Breast epithelium (tissue), 3 donors: ENCODE measurements around the gene MAOA.

Experiments
- POLR2A ChIP-seq: fragments of 450-650 bp; IDR thresholded peaks from one replicate; pipeline ENCODE4 v1.6.1; 2016; ENCODE audit warnings: antibody characterized with exemption, mild to moderate bottlenecking, moderate library complexity
- TF ChIP-seq, protein P1 (sequence below), 3 donors: fragments of 450-650 bp; IDR thresholded peaks; one replicate each; pipeline ENCODE4 v1.5.1; 2016 to 2017; ENCODE audit warnings: antibody characterized with exemption in 3 of 3, mild to moderate bottlenecking in 3 of 3, moderate library complexity in 3 of 3

- TF ChIP-seq, protein P1, sequence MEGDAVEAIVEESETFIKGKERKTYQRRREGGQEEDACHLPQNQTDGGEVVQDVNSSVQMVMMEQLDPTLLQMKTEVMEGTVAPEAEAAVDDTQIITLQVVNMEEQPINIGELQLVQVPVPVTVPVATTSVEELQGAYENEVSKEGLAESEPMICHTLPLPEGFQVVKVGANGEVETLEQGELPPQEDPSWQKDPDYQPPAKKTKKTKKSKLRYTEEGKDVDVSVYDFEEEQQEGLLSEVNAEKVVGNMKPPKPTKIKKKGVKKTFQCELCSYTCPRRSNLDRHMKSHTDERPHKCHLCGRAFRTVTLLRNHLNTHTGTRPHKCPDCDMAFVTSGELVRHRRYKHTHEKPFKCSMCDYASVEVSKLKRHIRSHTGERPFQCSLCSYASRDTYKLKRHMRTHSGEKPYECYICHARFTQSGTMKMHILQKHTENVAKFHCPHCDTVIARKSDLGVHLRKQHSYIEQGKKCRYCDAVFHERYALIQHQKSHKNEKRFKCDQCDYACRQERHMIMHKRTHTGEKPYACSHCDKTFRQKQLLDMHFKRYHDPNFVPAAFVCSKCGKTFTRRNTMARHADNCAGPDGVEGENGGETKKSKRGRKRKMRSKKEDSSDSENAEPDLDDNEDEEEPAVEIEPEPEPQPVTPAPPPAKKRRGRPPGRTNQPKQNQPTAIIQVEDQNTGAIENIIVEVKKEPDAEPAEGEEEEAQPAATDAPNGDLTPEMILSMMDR (IDR thresholded peaks at IDR 0.05) = no peak
- TF ChIP-seq POLR2A = no peak
These were observed 11.9 kb upstream of the MAOA start for GRCh38 chrX:43644124-43644701.
